Myocyte (in vitro differentiated cells): ENCODE data around the gene TRIM10. TPM values are rescaled to one million over a fixed set of nuclear protein-coding genes. Genes with fewer than 3 reads are reported as not detected.
"Not testable (repeated sequence)": the region's sequence is repeated elsewhere in the genome, so short reads cannot be mapped to it uniquely, and the experiment has no call there.

Experiments
- DNase-seq: peaks from one replicate; pipeline ENCODE4 v3.0.0-alpha.2; 2012; ENCODE audit warnings: low read depth
- total RNA-seq: library from RNA; depleted of rRNA; stranded (reverse); fragments of >200 nt; gene quantifications from 2 replicates; pipeline ENCODE4 v1.2.3, GENCODE V29; 2014

TRIM10 gene
- total RNA-seq, 1 donor from 2014 or later = not detected

DNA sequence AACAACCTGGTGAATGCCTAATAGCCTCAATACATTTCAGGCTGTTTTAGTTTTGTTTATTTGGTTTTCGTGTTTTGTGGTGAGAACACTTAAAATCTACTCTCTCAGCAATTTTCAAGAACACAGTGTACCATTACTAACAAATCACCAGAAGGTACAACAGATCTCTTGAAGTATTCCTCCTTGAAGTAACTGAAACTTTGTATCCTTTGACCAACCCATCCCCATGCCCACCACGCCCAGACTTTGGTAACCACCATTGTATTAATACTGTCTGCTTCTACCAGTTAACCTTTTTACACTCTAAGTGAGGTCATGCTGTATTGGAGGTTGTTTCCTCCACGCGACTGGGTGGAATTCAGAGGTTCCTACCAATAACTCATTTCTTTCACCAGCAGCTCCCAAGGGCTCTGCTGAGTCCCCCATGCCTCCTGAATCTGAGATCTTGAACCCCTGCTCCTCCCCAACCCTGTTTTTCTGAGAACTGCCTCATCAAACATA, 30.8 kb downstream of the TRIM10 start:
- no peak for DNase-seq

GRCh38 chr6:30129265-30130178, 31.5 kb downstream of the TRIM10 start:
- DNase-seq = no peak

GRCh38 chr6:30127238-30128093, 33.5 kb downstream of the TRIM10 start:
- no peak for DNase-seq

DNA sequence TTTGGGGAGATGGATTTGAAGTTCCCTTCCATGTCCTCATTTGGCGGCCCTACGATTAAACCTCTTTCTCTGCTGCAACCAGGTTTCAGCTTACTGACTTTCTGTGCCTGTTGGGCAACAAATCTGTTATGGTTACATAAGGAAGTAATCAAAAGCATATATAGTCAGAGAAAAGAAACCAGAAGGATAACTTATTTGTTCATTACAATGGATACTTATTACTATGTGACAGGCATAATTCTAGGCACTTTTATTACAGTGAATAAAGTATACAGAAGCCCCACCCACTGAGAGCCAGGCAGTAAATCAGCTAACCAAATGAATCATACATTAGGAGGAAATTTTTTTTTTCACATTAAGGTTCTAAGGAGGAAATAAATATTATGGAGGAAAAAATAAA, 38.5 kb downstream of the TRIM10 start:
- no peak for DNase-seq

DNA sequence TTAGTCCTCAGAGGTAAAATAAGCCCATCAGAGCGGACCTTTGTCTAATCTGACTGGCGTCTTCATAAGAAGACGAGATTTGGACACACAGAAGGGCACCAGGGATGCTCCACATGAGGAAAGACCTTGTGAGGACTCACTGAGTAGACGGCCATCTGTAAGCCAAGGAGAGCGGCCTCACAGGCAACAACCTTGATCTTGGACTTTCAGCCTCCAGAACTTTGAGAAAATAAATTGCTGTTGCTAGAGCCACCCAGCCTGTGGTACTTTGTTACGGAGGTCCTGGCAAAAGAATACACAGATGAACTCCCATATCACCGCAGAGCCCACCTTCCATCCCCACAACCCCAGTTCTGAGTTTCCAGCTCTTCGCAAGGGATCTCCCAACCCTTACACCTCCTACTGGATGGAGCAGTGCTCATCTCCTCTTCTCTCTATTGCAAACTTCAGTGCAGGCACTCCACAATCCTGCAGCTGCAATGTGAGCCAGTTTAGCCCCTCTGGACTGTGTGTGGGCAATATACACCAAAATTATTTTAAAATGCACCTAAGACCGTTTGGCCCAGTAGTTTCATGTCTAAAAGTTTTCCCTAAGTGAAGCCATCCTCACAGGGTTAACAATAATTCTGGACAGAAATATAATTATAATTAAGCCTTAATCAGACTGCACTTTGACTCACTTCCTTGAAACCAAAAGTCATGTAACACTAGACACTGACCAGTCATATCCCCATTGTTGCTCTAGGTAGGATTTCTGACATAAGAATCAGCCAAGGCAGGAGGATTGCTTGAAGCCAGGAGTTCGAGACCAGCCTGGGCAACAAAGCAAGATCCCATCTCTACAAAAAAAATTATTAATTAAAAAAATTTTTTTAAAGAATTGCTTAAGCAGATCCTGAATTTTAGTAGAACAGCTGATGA, 39.3 kb downstream of the TRIM10 start:
- DNase-seq = no peak

- not testable (repeated sequence) for DNase-seq
These were observed 42.3 kb downstream of the TRIM10 start for GRCh38 chr6:30118691-30119090.

DNA sequence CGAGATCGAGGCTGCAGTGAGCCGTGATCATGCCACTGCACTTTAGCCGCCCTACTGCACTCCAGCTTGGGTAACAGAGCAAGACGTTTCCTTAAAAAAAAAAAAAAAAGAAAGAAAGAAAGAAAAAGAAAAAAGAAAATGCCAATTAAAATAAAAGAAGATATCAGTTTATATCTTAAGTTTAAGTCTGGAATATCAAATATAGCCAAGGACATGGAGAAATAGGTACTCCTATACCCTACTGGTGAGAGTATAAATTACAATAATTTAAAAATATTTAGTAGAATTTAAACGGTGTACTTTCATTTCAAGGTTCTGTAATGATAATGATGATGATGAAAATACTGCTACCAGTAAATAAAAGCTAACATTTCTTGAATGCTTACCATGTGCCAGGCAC, 44.3 kb downstream of the TRIM10 start:
- DNase-seq = no peak

GRCh38 chr6:30113841-30114240, 47.2 kb downstream of the TRIM10 start:
- no peak for DNase-seq

- DNase-seq = no peak
These were observed 47.8 kb downstream of the TRIM10 start, which contains the start of gene TRIM31 for GRCh38 chr6:30113003-30113759. Gene TRIM31 (minus strand): TSS chr6:30113090. CDS start chr6:30112805, 285 bp downstream.

- no peak for DNase-seq
These were observed 48.5 kb downstream of the TRIM10 start for GRCh38 chr6:30112402-30112994.

GRCh38 chr6:30111266-30111856, 49.6 kb downstream of the TRIM10 start:
- no peak for DNase-seq

DNA sequence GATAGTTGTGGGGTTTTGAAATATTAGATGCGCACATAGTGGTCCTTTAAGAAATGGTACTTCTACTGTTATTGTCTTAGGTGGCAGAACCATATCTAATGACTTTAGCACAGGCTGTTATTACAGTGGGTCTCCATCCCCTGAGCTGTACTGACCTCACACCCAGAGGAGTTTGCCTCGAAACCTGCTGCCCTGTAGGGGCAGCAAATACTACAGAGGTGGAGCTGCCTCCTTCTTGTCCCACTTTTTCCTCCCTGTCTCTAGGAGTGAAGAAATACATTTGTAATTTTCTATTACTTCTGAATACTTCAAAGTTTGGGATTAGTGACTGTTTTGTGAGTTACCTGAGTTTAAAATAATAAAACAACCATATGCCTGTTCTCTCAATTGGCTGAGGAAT, 56.4 kb downstream of the TRIM10 start:
- DNase-seq = no peak

- DNase-seq = no peak
These were observed 57.2 kb downstream of the TRIM10 start for GRCh38 chr6:30103872-30104179.

DNA sequence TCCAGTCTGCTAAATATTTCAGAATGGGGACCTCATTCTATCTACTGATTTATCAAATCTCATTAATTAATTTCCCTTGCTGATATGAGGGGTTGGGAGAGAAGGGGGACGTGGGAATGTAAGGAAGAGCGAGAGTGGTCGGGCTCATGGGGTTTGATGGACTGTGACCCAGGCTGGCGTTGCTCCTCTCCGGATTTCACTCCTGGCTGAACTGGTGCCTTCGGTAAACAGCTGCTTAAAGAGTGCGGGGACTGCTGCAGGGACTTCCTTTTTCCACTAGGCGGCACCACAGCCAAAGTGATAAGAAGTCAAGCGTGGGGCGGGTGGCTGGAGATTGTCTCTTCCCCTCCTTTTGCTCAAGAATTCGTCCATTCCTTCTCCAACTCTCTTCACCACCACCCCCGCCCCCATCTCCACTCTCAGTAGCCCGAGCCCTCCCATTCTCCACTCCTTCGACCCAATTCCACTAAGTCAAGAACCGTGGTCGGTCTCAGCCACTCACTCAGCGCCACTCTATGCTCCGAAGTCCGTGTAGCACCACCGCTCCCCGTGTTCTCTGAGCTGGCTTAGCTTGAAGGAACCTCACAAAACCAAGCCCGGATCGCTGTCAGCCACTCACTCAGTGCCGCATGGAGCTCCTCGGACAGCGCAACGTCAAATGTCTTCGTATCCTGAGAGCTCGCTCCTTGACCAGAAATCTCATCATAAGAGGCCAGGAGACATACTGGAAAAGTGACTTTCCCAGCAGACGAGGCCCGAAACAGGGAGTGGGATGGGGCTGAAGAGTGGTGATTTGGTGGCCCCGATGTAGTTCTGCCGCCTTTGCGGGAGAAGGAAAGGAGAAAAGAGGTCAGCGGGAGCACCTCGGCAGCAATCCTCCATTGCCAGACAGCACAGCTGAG, 57.8 kb downstream of the TRIM10 start:
- DNase-seq = peak; percentile 95

GRCh38 chr6:30102414-30102969, 58.5 kb downstream of the TRIM10 start:
- DNase-seq = peak; percentile 51
